GM23338 (cell line): Measurements from ENCODE around the gene AACS. TPM values are rescaled to one million over a fixed set of nuclear protein-coding genes. Genes with fewer than 3 reads are reported as not detected.
A peak's percentile ranks its signal among the peaks of the same experiment; 100 is the strongest.

Experiments used
- ATAC-seq: fragments of 200-7000 bp; cut with Tn5 transposase; 3 replicates; pipeline ENCODE4 v1.9.1; 2020
- DNase-seq: peaks from one replicate; pipeline ENCODE4 v3.0.0-alpha.2; 2015; ENCODE audit warnings: low spot score
- H2AFZ ChIP-seq: fragments of 200-600 bp; sonication (generic); 2 replicates; pipeline ENCODE4 v1.8.0; 2016; ENCODE audit warnings: antibody characterized with exemption, mild to moderate bottlenecking, moderate library complexity
- H3F3A ChIP-seq: fragments of 200-600 bp; sonication (generic); replicated peaks from 2 replicates; pipeline ENCODE4 v1.8.0; 2017; ENCODE audit warnings: antibody characterized with exemption, mixed run types, low read depth
- H3K27ac ChIP-seq: fragments of 200-600 bp; sonication (generic); 2 replicates; pipeline ENCODE4 v1.6.1; 2016; ENCODE audit warnings: low read depth
- H3K27me3 ChIP-seq: fragments of 200-600 bp; sonication (generic); 2 replicates; pipeline ENCODE4 v1.8.0; 2016; ENCODE audit warnings: mild to moderate bottlenecking, mixed run types, moderate library complexity; ENCODE audit not compliant: insufficient read depth
- H3K36me3 ChIP-seq: fragments of 200-600 bp; sonication (generic); 2 replicates; pipeline ENCODE4 v1.8.0; 2016; ENCODE audit warnings: mild to moderate bottlenecking; ENCODE audit not compliant: insufficient read depth
- H3K4me1 ChIP-seq: fragments of 200-600 bp; sonication (generic); 2 replicates; pipeline ENCODE4 v1.8.0; 2016; ENCODE audit warnings: mild to moderate bottlenecking, moderate library complexity; ENCODE audit not compliant: insufficient read depth
- H3K4me2 ChIP-seq: fragments of 200-600 bp; sonication (generic); 2 replicates; pipeline ENCODE4 v1.7.1; 2017; ENCODE audit warnings: mixed run types
- H3K4me3 ChIP-seq: fragments of 200-600 bp; sonication (generic); 2 replicates; pipeline ENCODE4 v1.6.1; 2016; ENCODE audit warnings: mixed run types
- H3K79me2 ChIP-seq: fragments of 200-600 bp; sonication (generic); replicated peaks from 2 replicates; pipeline ENCODE4 v1.8.0; 2017; ENCODE audit warnings: mild to moderate bottlenecking; ENCODE audit not compliant: insufficient read depth
- H3K9me2 ChIP-seq: fragments of 200-600 bp; sonication (generic); 2 replicates; pipeline ENCODE4 v1.8.0; 2017; ENCODE audit not compliant: insufficient read depth
- H4K20me1 ChIP-seq: fragments of 200-600 bp; sonication (generic); replicated peaks from 2 replicates; pipeline ENCODE4 v1.8.0; 2017; ENCODE audit warnings: mild to moderate bottlenecking; ENCODE audit not compliant: insufficient read depth
- H3K27ac Mint-ChIP-seq: 2 replicates; pipeline ENCODE4 v1.8.0; 2020; ENCODE audit warnings: inconsistent platforms, mild to moderate bottlenecking, moderate library complexity, mixed read lengths
- H3K27me3 Mint-ChIP-seq: 3 replicates; pipeline ENCODE4 v1.8.0; 2022; ENCODE audit warnings: low read depth, mild to moderate bottlenecking, moderate library complexity, mixed read lengths, inconsistent platforms; ENCODE audit not compliant: insufficient read depth, poor library complexity
- H3K36me3 Mint-ChIP-seq: 3 replicates; pipeline ENCODE4 v1.8.0; 2021; ENCODE audit warnings: low read depth, mild to moderate bottlenecking, inconsistent platforms, moderate library complexity, mixed read lengths
- H3K4me1 Mint-ChIP-seq: 3 replicates; pipeline ENCODE4 v1.8.0; 2020; ENCODE audit warnings: mild to moderate bottlenecking, inconsistent platforms, mixed read lengths
- H3K4me3 Mint-ChIP-seq: 3 replicates; pipeline ENCODE4 v1.8.0; 2021; ENCODE audit warnings: moderate library complexity, mild to moderate bottlenecking, inconsistent platforms, mixed read lengths
- H3K9me3 Mint-ChIP-seq: 3 replicates; pipeline ENCODE4 v1.8.0; 2020; ENCODE audit warnings: moderate library complexity, mild to moderate bottlenecking, inconsistent platforms, mixed read lengths
- CREB1 ChIP-seq: fragments of 250-450 bp; sonication (Bioruptor Pico); IDR thresholded peaks from 2 replicates; pipeline ENCODE4 v1.5.0; 2020; ENCODE audit warnings: low read depth, mild to moderate bottlenecking, moderate library complexity
- ETS1 ChIP-seq: IDR thresholded peaks from 2 replicates; pipeline ENCODE4 v1.6.1; 2016; ENCODE audit warnings: antibody characterized with exemption
- NANOG ChIP-seq: IDR thresholded peaks from 2 replicates; pipeline ENCODE4 v1.6.1; 2016; ENCODE audit warnings: antibody characterized with exemption, borderline replicate concordance
- POLR2AphosphoS5 ChIP-seq: IDR thresholded peaks from 2 replicates; pipeline ENCODE4 v1.6.1; 2016; ENCODE audit warnings: antibody characterized with exemption, low read depth
- REST ChIP-seq: IDR thresholded peaks from one replicate; pipeline ENCODE4 v1.6.1; 2018; ENCODE audit warnings: antibody characterized with exemption; ENCODE audit not compliant: unreplicated experiment
- STAT1 ChIP-seq: IDR thresholded peaks from one replicate; pipeline ENCODE4 v1.6.1; 2016; ENCODE audit warnings: antibody characterized with exemption; ENCODE audit not compliant: unreplicated experiment
- ZNF114 ChIP-seq: fragments of 250-450 bp; sonication (Bioruptor Pico); IDR thresholded peaks from 2 replicates; pipeline ENCODE4 v1.5.0; 2020; ENCODE audit warnings: mild to moderate bottlenecking, moderate library complexity
- ZNF331 ChIP-seq: fragments of 250-450 bp; sonication (Bioruptor Pico); IDR thresholded peaks from 2 replicates; pipeline ENCODE4 v1.5.0; 2020; ENCODE audit warnings: low read depth, mild to moderate bottlenecking, moderate library complexity
- ZNF462 ChIP-seq: fragments of 250-450 bp; sonication (Bioruptor Pico); IDR thresholded peaks from 2 replicates; pipeline ENCODE4 v1.5.0; 2020; ENCODE audit warnings: mild to moderate bottlenecking, moderate library complexity
- polyA plus RNA-seq: library from polyadenylated mRNA; unstranded; fragments of >200 nt; fragmentation: Nextera tagmentation; extraction: Ambion mirVana; gene quantifications from 2 replicates; pipeline ENCODE4 v1.2.1, GENCODE V29; 2016
- total RNA-seq: library from RNA; depleted of rRNA; stranded (reverse); fragments of >200 nt; shearing (Covaris generic); gene quantifications from 2 replicates; pipeline ENCODE4 v1.2.3, GENCODE V29; 2014

AACS gene
- total and polyA plus RNA-seq, 2 experiments from 2014 or later: 31.1 to 64.4 TPM

- TF ChIP-seq REST: no peak
- no peak for TF ChIP-seq CREB1 (CRISPR knock-in tag)
- TF ChIP-seq ZNF331 (CRISPR knock-in tag): no peak
- TF ChIP-seq ETS1: no peak
- no peak for TF ChIP-seq POLR2AphosphoS5
- no peak for TF ChIP-seq ZNF114 (CRISPR knock-in tag)
Observed at GRCh38 chr12:125157177-125157576, 91.9 kb downstream of the AACS start (continued).

- H4K20me1 ChIP-seq: no peaks in the 10 kb centered on the region
- no peaks in the 10 kb centered on the region; the same call in 1 of the 2 replicates for H3K9me2 ChIP-seq
- no peaks in the 10 kb centered on the region for H3F3A ChIP-seq
- no peaks in the 10 kb centered on the region for H3K79me2 ChIP-seq
- Mint-ChIP-seq H3K4me1 (no peaks in the 10 kb centered on the region), H3K9me3 (peaks cover 6% of the 10 kb centered on the region; the same call in 2 of the 3 replicates), H3K27ac (no peak overlapping the region), H3K36me3 (no peaks in the 10 kb centered on the region; the same call in 2 of the 3 replicates), H3K4me3 (no peak overlapping the region), H3K27me3 (peaks cover 2% of the 10 kb centered on the region)
- H3K4me1 ChIP-seq: no peaks in the 10 kb centered on the region
- H3K36me3 ChIP-seq: no peaks in the 10 kb centered on the region
- DNase-seq (peak; percentile 60), ATAC-seq (peak; percentile 43)
- no peak overlapping the region for H3K4me2 ChIP-seq
- H3K27ac ChIP-seq: no peak overlapping the region
- H2AFZ ChIP-seq: no peak overlapping the region; the same call in 1 of the 2 replicates
- H3K4me3 ChIP-seq: no peak overlapping the region
- H3K27me3 ChIP-seq: no peaks in the 10 kb centered on the region
- TF ChIP-seq STAT1: no peak
- no peak for TF ChIP-seq ZNF462 (CRISPR knock-in tag)
- no peak for TF ChIP-seq NANOG
- TF ChIP-seq REST: no peak
Observed at GRCh38 chr12:125159702-125160101, 94.5 kb downstream of the AACS start.
